NCI-H1105 treated with DMSO at 0.1 percent for 48 hours (cell line): ENCODE results near the gene PHF2.

Experiments used
- DNase-seq: peaks from one replicate; lab custom pipeline; 2025; lab: John Stamatoyannopoulos, UW

Gene PHF2

GRCh38 chr9:93576258-93577077 is at the start of gene PHF2:
TSS of gene PHF2 (plus strand) at chr9:93576584. CDS start at chr9:93576774, 190 bp downstream.
- no peak for DNase-seq

- DNase-seq, result no peak
These were observed 45.0 kb upstream of the PHF2 start for GRCh38 chr9:93531374-93531773.

GRCh38 chr9:93532141-93532540 is 44.2 kb upstream of the PHF2 start:
- no peak for DNase-seq

- no peak for DNase-seq
These were observed 42.5 kb upstream of the PHF2 start for GRCh38 chr9:93533863-93534262.

- no peak for DNase-seq
These were observed 40.2 kb upstream of the PHF2 start for GRCh38 chr9:93536167-93536566.

- no peak for DNase-seq
These were observed 39.5 kb upstream of the PHF2 start for GRCh38 chr9:93536874-93537273.

- DNase-seq, result no peak
These were observed 36.1 kb upstream of the PHF2 start for GRCh38 chr9:93540305-93540704.

- no peak for DNase-seq
These were observed 35.4 kb upstream of the PHF2 start for GRCh38 chr9:93541005-93541404.

GRCh38 chr9:93541581-93542349 is 34.6 kb upstream of the PHF2 start:
- no peak for DNase-seq

- no peak for DNase-seq
These were observed 33.3 kb upstream of the PHF2 start for GRCh38 chr9:93543117-93543516.

- no peak for DNase-seq
These were observed 30.0 kb upstream of the PHF2 start for GRCh38 chr9:93546356-93546755.

GRCh38 chr9:93549611-93550010 is 26.8 kb upstream of the PHF2 start:
- DNase-seq, result no peak

- DNase-seq, result no peak
These were observed 23.5 kb upstream of the PHF2 start for GRCh38 chr9:93552923-93553322.

GRCh38 chr9:93555370-93555769 is 21.0 kb upstream of the PHF2 start:
- DNase-seq, result no peak

- DNase-seq, result no peak
These were observed 18.8 kb upstream of the PHF2 start for GRCh38 chr9:93557366-93558137.

- no peak for DNase-seq
These were observed 17.9 kb upstream of the PHF2 start for GRCh38 chr9:93558503-93558902.

GRCh38 chr9:93560991-93561390 is 15.4 kb upstream of the PHF2 start:
- no peak for DNase-seq

GRCh38 chr9:93562157-93562556 is 14.2 kb upstream of the PHF2 start:
- DNase-seq, result no peak

GRCh38 chr9:93565089-93565488 is 11.3 kb upstream of the PHF2 start:
- no peak for DNase-seq

GRCh38 chr9:93566408-93567270 is 9.7 kb upstream of the PHF2 start:
- DNase-seq, result peak; percentile 92

GRCh38 chr9:93567271-93567959 is 9.0 kb upstream of the PHF2 start:
- peak; percentile 47 for DNase-seq
